Measurements from ENCODE around the gene LRP1B. TPM values are rescaled to one million over a fixed set of nuclear protein-coding genes. Genes with fewer than 3 reads are reported as not detected.

The LRP1B gene
- total RNA-seq, 1 donor from 2014 or later, result 0.12 TPM

DNA sequence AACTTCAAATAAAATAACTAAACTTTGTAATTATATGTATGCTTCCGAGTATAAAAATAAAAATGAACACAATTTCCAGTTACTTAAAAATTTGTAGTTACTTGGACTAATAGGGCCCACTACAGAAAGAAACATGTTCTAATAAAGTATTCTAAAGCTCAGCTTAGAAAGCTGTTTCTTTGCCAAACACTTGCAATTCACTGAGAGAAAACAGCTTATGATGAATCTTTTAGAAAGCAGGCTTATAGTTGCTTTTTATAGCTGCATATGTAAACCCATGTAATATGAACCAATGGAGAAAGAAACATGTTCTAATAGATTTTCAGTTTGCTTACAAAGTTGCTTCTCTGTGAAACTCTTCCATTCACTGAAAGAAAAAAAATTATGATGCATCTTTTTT, 766.0 kb downstream of the LRP1B start:
- H3K4me3 ChIP-seq (ENCODE audit: low read depth, low read length), result no peak overlapping the region
- DNase-seq (ENCODE audit: low read depth), result no peak
- TF ChIP-seq, protein P1, sequence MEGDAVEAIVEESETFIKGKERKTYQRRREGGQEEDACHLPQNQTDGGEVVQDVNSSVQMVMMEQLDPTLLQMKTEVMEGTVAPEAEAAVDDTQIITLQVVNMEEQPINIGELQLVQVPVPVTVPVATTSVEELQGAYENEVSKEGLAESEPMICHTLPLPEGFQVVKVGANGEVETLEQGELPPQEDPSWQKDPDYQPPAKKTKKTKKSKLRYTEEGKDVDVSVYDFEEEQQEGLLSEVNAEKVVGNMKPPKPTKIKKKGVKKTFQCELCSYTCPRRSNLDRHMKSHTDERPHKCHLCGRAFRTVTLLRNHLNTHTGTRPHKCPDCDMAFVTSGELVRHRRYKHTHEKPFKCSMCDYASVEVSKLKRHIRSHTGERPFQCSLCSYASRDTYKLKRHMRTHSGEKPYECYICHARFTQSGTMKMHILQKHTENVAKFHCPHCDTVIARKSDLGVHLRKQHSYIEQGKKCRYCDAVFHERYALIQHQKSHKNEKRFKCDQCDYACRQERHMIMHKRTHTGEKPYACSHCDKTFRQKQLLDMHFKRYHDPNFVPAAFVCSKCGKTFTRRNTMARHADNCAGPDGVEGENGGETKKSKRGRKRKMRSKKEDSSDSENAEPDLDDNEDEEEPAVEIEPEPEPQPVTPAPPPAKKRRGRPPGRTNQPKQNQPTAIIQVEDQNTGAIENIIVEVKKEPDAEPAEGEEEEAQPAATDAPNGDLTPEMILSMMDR (conservative IDR thresholded peaks at IDR 0.05; ENCODE audit: low read depth, low read length), result no peak

DNA sequence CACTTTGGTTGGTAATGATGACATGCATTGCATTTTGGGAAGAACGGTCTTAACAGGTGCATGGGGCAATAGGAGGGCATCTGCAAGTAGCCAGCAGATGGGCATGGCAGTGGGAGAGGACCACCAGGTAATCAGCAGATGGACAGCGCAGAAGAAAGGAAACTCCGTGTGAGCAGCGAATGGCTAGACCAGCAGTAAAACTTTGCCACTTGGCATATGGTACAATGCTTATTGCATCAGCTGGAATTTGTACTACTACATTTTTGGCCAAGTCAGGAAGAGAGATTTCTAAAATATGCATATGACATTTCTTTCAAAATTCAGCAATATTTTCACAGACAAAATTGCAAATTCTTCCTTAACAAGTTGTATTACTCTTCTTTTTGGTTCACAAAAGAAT, 768.5 kb downstream of the LRP1B start:
- no peak for DNase-seq (ENCODE audit: low read depth)
- TF ChIP-seq, protein P1 (conservative IDR thresholded peaks at IDR 0.05; ENCODE audit: low read depth, low read length), result no peak
- no peak overlapping the region for H3K4me3 ChIP-seq (ENCODE audit: low read depth, low read length)

DNA sequence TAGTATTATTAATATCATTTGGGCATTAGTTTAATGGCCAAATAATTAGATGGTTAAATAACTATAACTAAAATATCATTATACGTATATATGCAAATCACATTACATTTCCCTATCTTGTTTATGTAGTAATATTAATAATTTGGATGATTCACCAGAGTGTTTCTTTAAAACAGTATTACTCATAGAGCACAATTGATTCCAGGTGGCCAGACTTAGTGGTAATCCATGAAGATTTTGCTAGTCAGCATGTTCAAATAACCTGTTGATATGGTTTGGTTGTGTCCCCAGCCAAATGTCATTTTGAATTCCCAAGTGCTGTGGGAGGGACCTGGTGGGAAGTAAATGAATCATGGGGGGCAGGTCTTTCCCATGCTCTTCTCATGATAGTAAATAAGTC, 782.3 kb downstream of the LRP1B start:
- TF ChIP-seq, protein P1 (conservative IDR thresholded peaks at IDR 0.05; ENCODE audit: low read depth, low read length), result no peak
- DNase-seq (ENCODE audit: low read depth), result no peak
- H3K4me3 ChIP-seq (ENCODE audit: low read depth, low read length), result no peak overlapping the region

DNA sequence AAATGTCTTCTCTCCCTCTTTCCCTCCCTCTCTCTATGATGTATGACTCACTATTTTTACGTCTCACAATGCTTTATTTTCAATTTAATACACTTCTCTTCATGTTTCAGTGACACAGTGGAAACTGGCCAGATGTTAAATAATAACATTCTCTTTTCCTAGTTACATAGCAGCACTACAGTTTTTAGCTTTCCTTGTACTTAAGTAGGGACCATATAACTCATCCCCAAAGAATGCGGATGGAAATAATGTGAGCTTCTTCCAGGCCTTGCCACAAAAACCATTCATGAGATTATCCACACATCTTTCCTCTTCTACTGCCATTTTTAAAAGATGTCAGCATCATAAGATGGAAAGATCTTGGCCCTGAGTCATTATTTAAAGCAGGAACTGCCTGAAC, 789.4 kb downstream of the LRP1B start:
- no peak overlapping the region for H3K4me3 ChIP-seq (ENCODE audit: low read depth, low read length)
- TF ChIP-seq, protein P1 (conservative IDR thresholded peaks at IDR 0.05; ENCODE audit: low read depth, low read length), result no peak
- no peak for DNase-seq (ENCODE audit: low read depth)

DNA sequence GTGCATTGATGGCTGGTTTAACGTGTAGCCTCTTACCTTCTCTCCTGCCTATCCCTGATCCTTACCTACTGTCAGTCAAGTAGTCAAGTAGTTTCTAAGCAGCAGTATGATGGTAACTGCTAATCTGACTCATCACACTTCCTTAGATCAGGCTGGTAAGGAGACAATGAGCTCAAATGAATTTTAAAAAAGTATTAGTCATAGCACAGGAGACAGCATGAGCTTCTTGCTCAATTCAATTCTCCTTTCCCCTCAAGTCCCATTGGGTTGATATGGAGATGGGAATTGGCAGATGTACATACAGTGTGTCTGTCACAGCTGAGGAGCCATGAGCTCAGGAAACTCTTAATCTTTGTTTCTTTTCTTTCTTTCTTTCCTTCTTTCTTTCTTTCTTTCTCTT, 799.7 kb downstream of the LRP1B start:
- DNase-seq (ENCODE audit: low read depth), result peak; percentile 84
- H3K4me3 ChIP-seq (ENCODE audit: low read depth, low read length), result no peak overlapping the region
- TF ChIP-seq, protein P1 (conservative IDR thresholded peaks at IDR 0.05; ENCODE audit: low read depth, low read length), result no peak

DNA sequence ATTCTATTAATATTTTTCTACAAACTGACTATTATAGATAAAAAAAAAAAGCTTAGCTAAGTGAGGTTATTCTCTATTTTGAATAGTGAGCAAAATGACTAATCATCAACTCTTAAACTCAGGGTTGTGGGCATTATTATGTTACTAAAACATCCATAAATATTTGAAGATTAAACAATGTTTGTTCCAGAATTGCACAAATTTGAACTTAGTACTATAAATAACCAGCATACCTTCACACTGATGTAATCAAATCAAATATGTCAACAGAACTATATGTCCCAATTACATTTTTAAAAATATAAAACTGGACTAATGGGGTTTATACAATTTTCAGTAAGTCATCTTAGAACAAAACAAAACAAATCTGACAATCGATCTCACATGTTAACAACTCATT, 800.9 kb downstream of the LRP1B start:
- no peak overlapping the region for H3K4me3 ChIP-seq (ENCODE audit: low read depth, low read length)
- no peak for DNase-seq (ENCODE audit: low read depth)
- TF ChIP-seq, protein P1 (conservative IDR thresholded peaks at IDR 0.05; ENCODE audit: low read depth, low read length), result no peak

DNA sequence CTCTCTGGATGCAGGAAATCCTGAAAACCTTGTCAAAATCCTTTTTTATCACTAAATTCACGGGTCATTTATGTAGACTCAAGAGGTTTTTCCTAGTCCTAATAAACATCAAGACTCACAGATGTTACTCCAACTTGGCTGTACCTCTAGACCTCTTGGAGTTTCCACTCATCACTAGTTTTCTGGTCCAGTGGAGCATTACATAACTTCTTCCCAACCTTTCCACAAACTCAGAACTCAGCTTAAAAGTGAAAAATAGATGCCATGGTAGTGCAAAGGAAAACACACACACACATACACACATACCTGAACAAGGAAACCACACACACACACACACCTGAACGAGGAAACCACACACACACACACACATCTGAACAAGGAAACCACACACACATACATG, 807.2 kb downstream of the LRP1B start:
- H3K4me3 ChIP-seq (ENCODE audit: low read depth, low read length), result no peak overlapping the region
- peak; percentile 78 for DNase-seq (ENCODE audit: low read depth)
- TF ChIP-seq, protein P1 (conservative IDR thresholded peaks at IDR 0.05; ENCODE audit: low read depth, low read length), result no peak

All from epithelial cell of proximal tubule (primary cell).